ENCODE results near the gene KCNJ5. TPM values are rescaled to one million over a fixed set of nuclear protein-coding genes. Genes with fewer than 3 reads are reported as not detected.

Gene KCNJ5
- total RNA-seq, 1 experiment from 2014 or later, result 0.11 TPM

GRCh38 chr11:128857341-128857740 lies 33.8 kb upstream of the KCNJ5 start:
- TF ChIP-seq, protein P1, sequence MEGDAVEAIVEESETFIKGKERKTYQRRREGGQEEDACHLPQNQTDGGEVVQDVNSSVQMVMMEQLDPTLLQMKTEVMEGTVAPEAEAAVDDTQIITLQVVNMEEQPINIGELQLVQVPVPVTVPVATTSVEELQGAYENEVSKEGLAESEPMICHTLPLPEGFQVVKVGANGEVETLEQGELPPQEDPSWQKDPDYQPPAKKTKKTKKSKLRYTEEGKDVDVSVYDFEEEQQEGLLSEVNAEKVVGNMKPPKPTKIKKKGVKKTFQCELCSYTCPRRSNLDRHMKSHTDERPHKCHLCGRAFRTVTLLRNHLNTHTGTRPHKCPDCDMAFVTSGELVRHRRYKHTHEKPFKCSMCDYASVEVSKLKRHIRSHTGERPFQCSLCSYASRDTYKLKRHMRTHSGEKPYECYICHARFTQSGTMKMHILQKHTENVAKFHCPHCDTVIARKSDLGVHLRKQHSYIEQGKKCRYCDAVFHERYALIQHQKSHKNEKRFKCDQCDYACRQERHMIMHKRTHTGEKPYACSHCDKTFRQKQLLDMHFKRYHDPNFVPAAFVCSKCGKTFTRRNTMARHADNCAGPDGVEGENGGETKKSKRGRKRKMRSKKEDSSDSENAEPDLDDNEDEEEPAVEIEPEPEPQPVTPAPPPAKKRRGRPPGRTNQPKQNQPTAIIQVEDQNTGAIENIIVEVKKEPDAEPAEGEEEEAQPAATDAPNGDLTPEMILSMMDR (conservative IDR thresholded peaks at IDR 0.05), result no peak
- H2BK120ac ChIP-seq (ENCODE audit: low read depth, low read length, poor library complexity, severe bottlenecking), result no peak overlapping the region
- Mint-ChIP-seq H3K4me3 (no peak overlapping the region), H3K27ac (no peak overlapping the region), H3K9me3 (no peaks in the 10 kb centered on the region; a peak in 1 of 5 replicates), H3K36me3 (ENCODE audit: insufficient read depth in 1 of 3, low read depth in 3 of 3) (no peaks in the 10 kb centered on the region), H3K27me3 (ENCODE audit: low read depth) (peaks cover 34% of the 10 kb centered on the region), H3K4me1 (peaks cover 0 to 4% of the 10 kb centered on the region in 2 experiments; a peak in 2 of 4 replicates)
- H2BK20ac ChIP-seq (ENCODE audit: low read depth, low read length, poor library complexity, severe bottlenecking), result no peak overlapping the region
- DNase-seq, result no peak
- H4K5ac ChIP-seq (ENCODE audit: insufficient read length, low read depth, low read length), result no peak overlapping the region
- H3K14ac ChIP-seq (ENCODE audit: insufficient read depth, low read length), result no peak overlapping the region
- no peak overlapping the region for H3K27ac ChIP-seq (ENCODE audit: insufficient read length, low read depth, low read length)
- no peaks in the 10 kb centered on the region for H3K79me1 ChIP-seq (ENCODE audit: insufficient read depth, low read depth, low read length, poor library complexity, severe bottlenecking)
- H3K9me3 ChIP-seq (ENCODE audit: control insufficient read depth, low read depth, low read length), result no peaks in the 10 kb centered on the region
- WGBS (ENCODE audit: extremely low coverage, insufficient read length, low lambda C conversion rate), result no CpG with 5 or more reads among the region's 2 CpGs
- no peak overlapping the region for H2AFZ ChIP-seq (ENCODE audit: low read length)
- H2BK5ac ChIP-seq (ENCODE audit: insufficient read length, low read length), result no peak overlapping the region
- no peak overlapping the region for H2BK15ac ChIP-seq (ENCODE audit: low read depth, low read length)
- H4K91ac ChIP-seq (ENCODE audit: insufficient read length, low read depth, low read length), result no peak overlapping the region
- H3K4me1 ChIP-seq (ENCODE audit: insufficient read depth, low read length), result no peaks in the 10 kb centered on the region
- H3K23ac ChIP-seq (ENCODE audit: insufficient read length, low read depth, low read length), result no peak overlapping the region
- no peak overlapping the region for H3K18ac ChIP-seq (ENCODE audit: insufficient read length, low read depth, low read length)
- H3K23me2 ChIP-seq (ENCODE audit: insufficient read length, low read depth, low read length, poor library complexity, severe bottlenecking), result no peaks in the 10 kb centered on the region
- no peak overlapping the region for H2AK5ac ChIP-seq (ENCODE audit: insufficient read length, low read length)
- H3K56ac ChIP-seq (ENCODE audit: insufficient read length, low read depth, low read length), result no peak overlapping the region
- no peak overlapping the region for H4K8ac ChIP-seq (replicated peaks; ENCODE audit: insufficient read length, low read depth, low read length)
- H4K20me1 ChIP-seq (ENCODE audit: control insufficient read depth, insufficient read depth, insufficient read length), result no peaks in the 10 kb centered on the region
- H3K4ac ChIP-seq (ENCODE audit: low read depth, low read length), result no peak overlapping the region
- no peak overlapping the region for H3T11ph ChIP-seq (ENCODE audit: low read length)
- no peak overlapping the region for H3K4me2 ChIP-seq (ENCODE audit: insufficient read depth, insufficient read length, low read length)
- no peaks in the 10 kb centered on the region for H3K79me2 ChIP-seq (ENCODE audit: insufficient read depth, low read length)
- H3K27me3 ChIP-seq (ENCODE audit: insufficient read depth, low read length), result no peaks in the 10 kb centered on the region
- H3K9ac ChIP-seq (ENCODE audit: extremely low read depth, insufficient read length, low read length), result no peak overlapping the region
- no peak overlapping the region for H2BK12ac ChIP-seq (ENCODE audit: insufficient read length, low read depth, low read length)

Data from H9 (cell line).